Stimulated activated naive CD8-positive, alpha-beta T cell treated with anti-CD3 and anti-CD28 coated beads, Interleukin-15, Interleukin-2, amounts not matched to agents 100 ng/mL and 50 ng/mL, for 24 hours (primary cell): ENCODE results near the gene ANXA2.
"Not testable (repeated sequence)": the region's sequence is repeated elsewhere in the genome, so short reads cannot be mapped to it uniquely, and the experiment has no call there.

Source experiments
- H3K27ac Mint-ChIP-seq: one replicate; pipeline ENCODE4 v1.8.0; 2021; ENCODE audit warnings: mild to moderate bottlenecking, mixed read lengths
- H3K27me3 Mint-ChIP-seq: one replicate; pipeline ENCODE4 v1.8.0; 2021; ENCODE audit warnings: mixed read lengths
- H3K36me3 Mint-ChIP-seq: one replicate; pipeline ENCODE4 v1.8.0; 2021; ENCODE audit warnings: low read depth, mixed read lengths
- H3K4me1 Mint-ChIP-seq: one replicate; pipeline ENCODE4 v1.8.0; 2021; ENCODE audit warnings: low read depth, mixed read lengths
- H3K4me3 Mint-ChIP-seq: one replicate; pipeline ENCODE4 v1.8.0; 2021; ENCODE audit warnings: mild to moderate bottlenecking, mixed read lengths
- H3K9me3 Mint-ChIP-seq: one replicate; pipeline ENCODE4 v1.8.0; 2021; ENCODE audit warnings: mixed read lengths

Gene ANXA2

GRCh38 chr15:60339236-60339635 is 58.5 kb downstream of the ANXA2 start:
- Mint-ChIP-seq H3K27ac (no peak overlapping the region), H3K4me3 (no peak overlapping the region), H3K9me3 (no peaks in the 10 kb centered on the region), H3K36me3 (no peaks in the 10 kb centered on the region), H3K4me1 (no peaks in the 10 kb centered on the region), H3K27me3 (peaks cover 10% of the 10 kb centered on the region)

- no peaks in the 10 kb centered on the region for H3K9me3 Mint-ChIP-seq
- peaks cover 14% of the 10 kb centered on the region for H3K27me3 Mint-ChIP-seq
- H3K4me1 Mint-ChIP-seq = no peaks in the 10 kb centered on the region
- H3K36me3 Mint-ChIP-seq = no peaks in the 10 kb centered on the region
- no peak overlapping the region for H3K4me3 Mint-ChIP-seq
- H3K27ac Mint-ChIP-seq = no peak overlapping the region
Measured at GRCh38 chr15:60338810-60339209, 59.0 kb downstream of the ANXA2 start.

- Mint-ChIP-seq H3K27me3 (peaks cover 21% of the 10 kb centered on the region), H3K36me3 (no peaks in the 10 kb centered on the region), H3K9me3 (no peaks in the 10 kb centered on the region), H3K4me3 (no peak overlapping the region), H3K4me1 (no peaks in the 10 kb centered on the region), H3K27ac (no peak overlapping the region)
Measured at GRCh38 chr15:60337076-60337475, 60.7 kb downstream of the ANXA2 start.

GRCh38 chr15:60335296-60335695 is 62.5 kb downstream of the ANXA2 start:
- peaks cover 25% of the 10 kb centered on the region for H3K27me3 Mint-ChIP-seq
- not testable (repeated sequence) for H3K9me3 Mint-ChIP-seq, H3K27ac Mint-ChIP-seq, H3K36me3 Mint-ChIP-seq, H3K4me3 Mint-ChIP-seq, H3K4me1 Mint-ChIP-seq

GRCh38 chr15:60328852-60329443 is 68.8 kb downstream of the ANXA2 start:
- H3K4me1 Mint-ChIP-seq = no peaks in the 10 kb centered on the region
- no peak overlapping the region for H3K4me3 Mint-ChIP-seq
- H3K36me3 Mint-ChIP-seq = no peaks in the 10 kb centered on the region
- H3K27ac Mint-ChIP-seq = no peak overlapping the region
- peaks cover 50% of the 10 kb centered on the region for H3K27me3 Mint-ChIP-seq
- no peaks in the 10 kb centered on the region for H3K9me3 Mint-ChIP-seq

- H3K36me3 Mint-ChIP-seq = no peaks in the 10 kb centered on the region
- H3K4me3 Mint-ChIP-seq = no peak overlapping the region
- H3K4me1 Mint-ChIP-seq = no peaks in the 10 kb centered on the region
- H3K27me3 Mint-ChIP-seq = peaks cover 45% of the 10 kb centered on the region
- no peak overlapping the region for H3K27ac Mint-ChIP-seq
- no peaks in the 10 kb centered on the region for H3K9me3 Mint-ChIP-seq
Measured at GRCh38 chr15:60326824-60327654, 70.7 kb downstream of the ANXA2 start.

- H3K4me1 Mint-ChIP-seq = no peaks in the 10 kb centered on the region
- H3K36me3 Mint-ChIP-seq = no peaks in the 10 kb centered on the region
- H3K9me3 Mint-ChIP-seq = no peaks in the 10 kb centered on the region
- H3K27me3 Mint-ChIP-seq = peaks cover 45% of the 10 kb centered on the region
- H3K27ac Mint-ChIP-seq = no peak overlapping the region
- no peak overlapping the region for H3K4me3 Mint-ChIP-seq
Measured at GRCh38 chr15:60326343-60326742, 71.4 kb downstream of the ANXA2 start.

GRCh38 chr15:60325905-60326304 is 71.9 kb downstream of the ANXA2 start:
- H3K4me1 Mint-ChIP-seq = no peaks in the 10 kb centered on the region
- H3K27me3 Mint-ChIP-seq = peaks cover 42% of the 10 kb centered on the region
- no peak overlapping the region for H3K27ac Mint-ChIP-seq
- H3K36me3 Mint-ChIP-seq = no peaks in the 10 kb centered on the region
- no peaks in the 10 kb centered on the region for H3K9me3 Mint-ChIP-seq
- no peak overlapping the region for H3K4me3 Mint-ChIP-seq

GRCh38 chr15:60324706-60325438 is 72.9 kb downstream of the ANXA2 start:
- Mint-ChIP-seq H3K27ac (no peak overlapping the region), H3K9me3 (no peaks in the 10 kb centered on the region), H3K36me3 (no peaks in the 10 kb centered on the region), H3K4me3 (no peak overlapping the region), H3K4me1 (no peaks in the 10 kb centered on the region), H3K27me3 (peaks cover 41% of the 10 kb centered on the region)

GRCh38 chr15:60323322-60323721 is 74.5 kb downstream of the ANXA2 start:
- Mint-ChIP-seq H3K9me3 (no peaks in the 10 kb centered on the region), H3K4me1 (no peaks in the 10 kb centered on the region), H3K36me3 (no peaks in the 10 kb centered on the region), H3K27ac (no peak overlapping the region), H3K27me3 (peaks cover 38% of the 10 kb centered on the region), H3K4me3 (no peak overlapping the region)

- H3K27ac Mint-ChIP-seq = no peak overlapping the region
- no peak overlapping the region for H3K4me3 Mint-ChIP-seq
- peaks cover 5% of the 10 kb centered on the region for H3K4me1 Mint-ChIP-seq
- peaks cover 9% of the 10 kb centered on the region for H3K27me3 Mint-ChIP-seq
- H3K9me3 Mint-ChIP-seq = no peaks in the 10 kb centered on the region
- no peaks in the 10 kb centered on the region for H3K36me3 Mint-ChIP-seq
Measured at GRCh38 chr15:60320365-60320764, 77.4 kb downstream of the ANXA2 start.

GRCh38 chr15:60318216-60318867 is 79.4 kb downstream of the ANXA2 start:
- Mint-ChIP-seq H3K9me3 (peaks cover 5% of the 10 kb centered on the region), H3K4me3 (no peak overlapping the region), H3K27ac (no peak overlapping the region), H3K4me1 (peaks cover 7% of the 10 kb centered on the region), H3K27me3 (peaks cover 2% of the 10 kb centered on the region), H3K36me3 (no peaks in the 10 kb centered on the region)

- Mint-ChIP-seq H3K4me1 (peaks cover 7% of the 10 kb centered on the region), H3K36me3 (no peaks in the 10 kb centered on the region), H3K4me3 (no peak overlapping the region), H3K9me3 (peaks cover 5% of the 10 kb centered on the region), H3K27ac (no peak overlapping the region), H3K27me3 (peaks cover 6% of the 10 kb centered on the region)
Measured at GRCh38 chr15:60316961-60317360, 80.8 kb downstream of the ANXA2 start.

GRCh38 chr15:60315878-60316277 is 81.9 kb downstream of the ANXA2 start:
- peaks cover 6% of the 10 kb centered on the region for H3K27me3 Mint-ChIP-seq
- H3K27ac Mint-ChIP-seq = no peak overlapping the region
- peaks cover 7% of the 10 kb centered on the region for H3K4me1 Mint-ChIP-seq
- H3K4me3 Mint-ChIP-seq = no peak overlapping the region
- no peaks in the 10 kb centered on the region for H3K36me3 Mint-ChIP-seq
- peaks cover 5% of the 10 kb centered on the region for H3K9me3 Mint-ChIP-seq

- H3K27ac Mint-ChIP-seq = no peak overlapping the region
- H3K36me3 Mint-ChIP-seq = no peaks in the 10 kb centered on the region
- peaks cover 7% of the 10 kb centered on the region for H3K4me1 Mint-ChIP-seq
- no peak overlapping the region for H3K4me3 Mint-ChIP-seq
- H3K27me3 Mint-ChIP-seq = peaks cover 11% of the 10 kb centered on the region
- peaks cover 5% of the 10 kb centered on the region for H3K9me3 Mint-ChIP-seq
Measured at GRCh38 chr15:60313906-60314305, 83.9 kb downstream of the ANXA2 start.
